ENCODE measurements around the gene MAGT1. TPM values are rescaled to one million over a fixed set of nuclear protein-coding genes. Genes with fewer than 3 reads are reported as not detected.
"Not testable (repeated sequence)": the region's sequence is repeated elsewhere in the genome, so short reads cannot be mapped to it uniquely, and the experiment has no call there.

The MAGT1 gene
- 43.8 to 68.4 TPM (median 55.4 TPM) in 3 replicates for polyA plus RNA-seq
- 14.6 TPM for polyA plus RNA-seq (2011; ENCODE audit: low read depth)
- polyA plus RNA-seq (2011; cell fraction: cytosol; rRNA removed) = 10.6 and 19.1 TPM in 2 replicates
- 47.5 and 60.9 TPM in 2 replicates for polyA plus RNA-seq (2011; cell fraction: nucleus; rRNA removed)
- polyA plus RNA-seq (2012; ENCODE audit: low replicate concordance) = 30.5 and 55.8 TPM in 2 replicates
- 28.0 to 94.2 TPM (median 63.6 TPM) in 3 replicates for polyA minus RNA-seq
- 19.8 TPM for polyA minus RNA-seq (2011; cell fraction: cytosol; rRNA and poly(A)+ RNA removed)
- 63.2 and 119 TPM in 2 replicates for polyA minus RNA-seq (2011; cell fraction: nucleus; rRNA and poly(A)+ RNA removed)

GRCh38 chrX:77894921-77895886 is at the start of gene MAGT1:
TSS of gene MAGT1 (minus strand) at chrX:77895435. CDS start at chrX:77895410, 25 bp downstream.
- TF ChIP-seq EZH2 (IDR thresholded peaks at IDR 0.05; ENCODE audit: low read length) (no peak), CTCF (optimal IDR thresholded peaks at IDR 0.05 in 1 of 3, IDR thresholded peaks at IDR 0.05 in 1 of 3, conservative IDR thresholded peaks at IDR 0.05 in 1 of 3; ENCODE audit: extremely low read depth in 1 of 3, insufficient read depth in 2 of 3, low read length in 3 of 3) (no peak)
- H4K20me1 ChIP-seq (ENCODE audit: control insufficient read depth, extremely low read depth, insufficient read depth, low read length) = no peaks in the 10 kb centered on the region
- peaks cover 52% of the 10 kb centered on the region for H3K79me2 ChIP-seq (ENCODE audit: control insufficient read depth, insufficient read depth, low read length)
- no peaks in the 10 kb centered on the region for H3K36me3 ChIP-seq (ENCODE audit: control insufficient read depth in 2 of 2, extremely low read depth in 1 of 2, insufficient read depth in 2 of 2, low read length in 2 of 2)
- H3K27me3 ChIP-seq (ENCODE audit: control insufficient read depth, extremely low read depth, insufficient read depth, low read length) = no peaks in the 10 kb centered on the region
- H3K4me1 ChIP-seq (ENCODE audit: control insufficient read depth, extremely low read depth, insufficient read depth, low read length) = no peaks in the 10 kb centered on the region
- no peaks in the 10 kb centered on the region for H3K9me1 ChIP-seq (ENCODE audit: control insufficient read depth, extremely low read depth, insufficient read depth, low read length)
- peak within 1 kb of the TSS; percentile 98 for H3K27ac ChIP-seq (ENCODE audit: control insufficient read depth, insufficient read depth, low read length)
- peak within 1 kb of the TSS; percentile 68 to 81 (median 72) for H3K4me3 ChIP-seq (ENCODE audit: control insufficient read depth in 2 of 3, extremely low read depth in 1 of 3, insufficient read depth in 2 of 3, low read depth in 1 of 3, low read length in 3 of 3)
- FAIRE-seq (peak; percentile 53), DNase-seq (ENCODE audit: low read depth, low spot score) (peak; percentile 71)
- H3K4me2 ChIP-seq (ENCODE audit: control insufficient read depth, extremely low read depth, insufficient read depth, low read depth, low read length) = peak within 1 kb of the TSS; percentile 73
- no peaks in the 10 kb centered on the region for H3K9me3 ChIP-seq (ENCODE audit: control insufficient read depth, low read depth, low read length)
- H2AFZ ChIP-seq (ENCODE audit: control insufficient read depth, low read length) = peak within 1 kb of the TSS; percentile 80
- dilution Hi-C loops (cut with MboI; ENCODE audit: extremely low pct_ligation_motif_present, low sequenced_read_pairs) = no loop called here
- H3K9ac ChIP-seq (ENCODE audit: control insufficient read depth, extremely low read depth, insufficient read depth, low read length) = peak within 1 kb of the TSS; percentile 96

GRCh38 chrX:77945031-77945430 is 49.8 kb upstream of the MAGT1 start:
- H3K79me2 ChIP-seq (ENCODE audit: control insufficient read depth, insufficient read depth, low read length); H3K36me3 ChIP-seq (ENCODE audit: control insufficient read depth in 2 of 2, extremely low read depth in 1 of 2, insufficient read depth in 2 of 2, low read length in 2 of 2); DNase-seq (ENCODE audit: low read depth, low spot score); H3K4me1 ChIP-seq (ENCODE audit: control insufficient read depth, extremely low read depth, insufficient read depth, low read length); H2AFZ ChIP-seq (ENCODE audit: control insufficient read depth, low read length); H3K9ac ChIP-seq (ENCODE audit: control insufficient read depth, extremely low read depth, insufficient read depth, low read length); H3K9me1 ChIP-seq (ENCODE audit: control insufficient read depth, extremely low read depth, insufficient read depth, low read length); H3K9me3 ChIP-seq (ENCODE audit: control insufficient read depth, low read depth, low read length); H3K27me3 ChIP-seq (ENCODE audit: control insufficient read depth, extremely low read depth, insufficient read depth, low read length); H3K4me2 ChIP-seq (ENCODE audit: control insufficient read depth, extremely low read depth, insufficient read depth, low read depth, low read length); dilution Hi-C loops (cut with MboI; ENCODE audit: extremely low pct_ligation_motif_present, low sequenced_read_pairs); H4K20me1 ChIP-seq (ENCODE audit: control insufficient read depth, extremely low read depth, insufficient read depth, low read length); H3K4me3 ChIP-seq (ENCODE audit: control insufficient read depth in 2 of 3, extremely low read depth in 1 of 3, insufficient read depth in 2 of 3, low read depth in 1 of 3, low read length in 3 of 3); FAIRE-seq; H3K27ac ChIP-seq (ENCODE audit: control insufficient read depth, insufficient read depth, low read length): not testable (repeated sequence)
